Fibroblast of gingiva (primary cell): ENCODE data around the gene SHCBP1L.

Experiments
- DNase-seq: peaks from one replicate; pipeline ENCODE4 v3.0.0-alpha.2; 2011; ENCODE audit warnings: low read depth

SHCBP1L gene

GRCh38 chr1:182952677-182953444 lies at the start of gene SHCBP1L:
TSS of gene SHCBP1L (minus strand) at chr1:182953166. CDS start at chr1:182953133, 33 bp downstream.
- DNase-seq, result no peak

GRCh38 chr1:183002267-183002666 lies 49.3 kb upstream of the SHCBP1L start:
- no peak for DNase-seq

GRCh38 chr1:183000167-183000962 lies 47.4 kb upstream of the SHCBP1L start:
- DNase-seq, result no peak

DNA sequence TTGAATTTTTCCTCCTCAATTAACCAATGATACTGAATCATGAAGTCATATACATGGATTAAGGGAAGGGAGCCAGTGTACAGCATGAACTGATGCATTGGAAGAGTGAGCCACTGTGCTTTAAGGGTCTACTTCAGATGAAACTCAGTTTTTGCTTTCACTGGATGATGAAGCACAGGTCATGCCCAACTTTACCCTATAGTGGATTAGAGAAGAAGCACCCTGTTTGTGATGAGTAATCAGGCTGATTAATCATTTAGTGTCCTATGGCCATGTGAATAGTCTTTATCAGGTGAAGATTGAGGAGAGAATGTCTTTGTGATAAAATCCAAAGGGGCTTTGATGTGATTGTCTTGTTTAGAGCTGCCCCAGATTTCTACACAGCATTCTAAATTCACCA lies 45.5 kb upstream of the SHCBP1L start:
- no peak for DNase-seq

- DNase-seq, result no peak
Measured at GRCh38 chr1:182996816-182997215, 43.9 kb upstream of the SHCBP1L start.

DNA sequence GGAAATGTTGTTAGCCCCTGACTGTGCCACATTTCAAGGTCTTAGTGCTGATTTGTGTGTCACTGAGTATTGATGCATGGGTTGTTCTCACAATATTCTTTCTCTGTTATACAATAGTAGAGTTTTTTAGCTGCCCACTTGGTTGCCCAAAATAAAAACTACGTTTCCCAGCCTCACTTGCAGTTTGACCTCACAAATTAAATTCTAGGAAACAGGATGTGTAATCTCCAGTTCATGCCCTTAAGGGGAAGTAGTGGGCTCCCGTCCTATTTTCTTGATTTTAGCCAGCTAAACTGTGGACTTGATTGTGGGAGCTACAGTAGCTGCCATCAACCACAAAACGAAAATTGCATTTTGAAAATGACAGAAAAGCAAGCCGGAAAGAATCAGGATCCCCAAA lies 42.9 kb upstream of the SHCBP1L start:
- DNase-seq, result no peak

DNA sequence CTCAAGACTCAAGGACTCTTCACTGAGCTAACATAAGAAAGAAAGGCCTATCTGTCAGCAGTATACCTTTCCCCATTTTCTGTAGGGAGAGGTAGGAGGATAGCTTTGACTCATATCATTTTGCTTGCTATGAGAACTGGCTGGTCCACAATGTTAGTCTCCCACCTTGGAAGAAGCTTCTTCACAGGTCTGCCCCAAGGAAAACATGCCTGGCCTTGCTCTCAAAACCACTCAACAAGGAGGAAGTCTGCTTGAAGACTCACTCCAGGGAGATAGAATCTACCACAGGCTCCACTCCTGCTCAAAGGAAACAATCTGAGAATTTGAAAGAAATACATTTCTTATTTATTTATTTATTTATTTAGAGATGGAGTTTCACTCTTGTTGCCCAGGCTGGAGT lies 40.8 kb upstream of the SHCBP1L start:
- no peak for DNase-seq

- peak; percentile 41 for DNase-seq
Measured at GRCh38 chr1:182990413-182991144, 37.6 kb upstream of the SHCBP1L start.

- no peak for DNase-seq
Measured at GRCh38 chr1:182985876-182986275, 32.9 kb upstream of the SHCBP1L start.

GRCh38 chr1:182984621-182985020 lies 31.7 kb upstream of the SHCBP1L start:
- DNase-seq, result no peak

DNA sequence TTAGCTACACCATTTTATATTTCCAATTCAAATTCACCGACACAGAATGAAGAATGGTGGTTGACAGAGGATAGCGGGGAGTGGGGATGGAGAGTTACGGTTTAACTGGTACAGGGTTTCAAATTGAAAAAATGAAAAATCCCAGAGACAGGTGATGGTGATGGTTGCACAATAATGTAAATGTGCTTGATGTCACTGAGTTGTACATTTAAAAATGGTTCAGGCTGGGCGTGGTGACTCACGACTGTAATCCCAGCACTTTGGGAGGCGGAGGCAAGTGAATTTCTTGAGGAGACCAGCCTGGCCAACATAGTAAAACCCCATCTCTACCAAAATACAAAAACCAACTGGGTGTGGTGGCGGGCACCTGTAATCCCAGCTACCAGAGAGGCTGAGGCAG lies 31.2 kb upstream of the SHCBP1L start:
- no peak for DNase-seq

DNA sequence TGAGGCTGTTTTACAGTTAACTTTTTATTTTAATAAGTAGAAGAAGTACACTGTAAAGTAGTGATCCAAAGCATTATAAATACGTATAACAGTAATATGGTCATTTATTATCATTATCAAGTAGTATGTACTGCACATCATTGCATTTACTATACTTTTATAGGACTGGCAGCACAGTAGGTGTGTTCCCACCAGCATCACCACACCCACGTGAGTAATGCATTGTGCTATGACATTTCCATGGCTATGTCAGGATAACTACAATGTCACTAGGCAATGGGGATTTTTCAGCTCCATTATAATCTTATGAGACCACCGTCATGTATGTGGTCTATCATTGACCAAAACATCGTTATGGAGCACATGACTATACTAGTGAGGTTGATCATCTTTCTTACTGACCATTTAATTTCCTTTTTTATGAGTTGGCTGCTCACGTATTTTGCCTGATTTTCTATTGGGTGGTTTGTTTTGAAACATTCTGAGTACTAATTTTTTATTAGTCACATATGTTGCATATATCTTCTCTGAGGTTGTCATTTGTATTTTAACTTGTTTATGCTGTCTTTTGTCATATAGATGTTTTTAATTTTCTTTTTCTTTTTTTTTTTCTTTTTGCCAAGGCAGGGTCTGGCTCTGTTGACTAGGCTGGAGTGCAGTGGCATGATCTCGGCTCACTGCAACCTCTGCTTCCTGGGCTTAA lies 25.3 kb upstream of the SHCBP1L start:
- DNase-seq, result no peak

DNA sequence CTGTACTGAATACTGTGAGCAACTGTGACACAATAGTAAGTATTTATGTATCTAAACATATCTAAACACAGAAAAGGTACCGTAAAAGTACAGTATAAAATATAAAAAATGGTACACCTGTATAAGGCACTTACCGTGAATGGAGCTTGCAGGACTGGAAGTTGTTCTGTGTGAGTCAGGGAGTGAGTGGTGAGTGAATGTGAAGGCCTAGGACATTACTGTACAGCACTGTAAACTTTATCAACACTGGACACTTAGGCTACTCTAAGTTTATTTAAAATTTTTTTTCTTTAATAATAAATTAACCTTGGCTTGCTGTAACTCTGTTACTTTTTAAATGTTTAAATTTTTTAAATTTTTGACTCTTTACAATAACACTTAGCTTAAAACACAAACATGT lies 24.5 kb upstream of the SHCBP1L start:
- DNase-seq, result no peak

DNA sequence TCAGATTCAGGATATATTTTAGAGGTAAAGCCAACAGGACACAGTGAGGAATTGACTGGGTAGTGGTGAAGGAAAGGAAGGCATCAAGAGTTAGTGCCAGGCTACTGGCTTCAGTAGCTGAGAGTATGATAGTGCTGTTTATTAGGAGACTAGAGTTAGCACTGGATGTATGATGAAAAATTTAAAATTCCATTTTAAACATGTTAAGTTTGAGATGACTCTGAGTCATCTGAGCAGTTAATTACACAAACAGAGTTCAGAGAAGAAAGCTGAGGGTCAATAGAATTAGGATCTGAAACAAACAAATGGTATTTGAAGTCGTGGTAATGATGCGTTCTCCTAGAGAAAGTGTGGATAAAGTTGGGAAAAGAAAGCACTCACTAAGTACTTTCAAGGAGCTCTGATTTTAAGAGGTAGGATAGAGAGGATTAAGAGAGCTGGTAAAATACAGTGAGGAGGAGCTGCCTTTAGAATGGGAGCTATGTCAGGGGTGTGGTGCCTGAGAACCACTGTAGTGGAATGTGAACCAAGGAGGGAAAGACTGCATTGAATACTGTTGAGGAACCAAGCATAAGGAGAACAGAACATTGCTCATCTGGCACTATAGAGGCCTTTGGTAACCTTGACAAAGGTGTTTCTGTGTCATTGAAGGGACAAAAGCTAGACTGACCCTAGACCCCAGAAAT lies 21.7 kb upstream of the SHCBP1L start:
- no peak for DNase-seq

DNA sequence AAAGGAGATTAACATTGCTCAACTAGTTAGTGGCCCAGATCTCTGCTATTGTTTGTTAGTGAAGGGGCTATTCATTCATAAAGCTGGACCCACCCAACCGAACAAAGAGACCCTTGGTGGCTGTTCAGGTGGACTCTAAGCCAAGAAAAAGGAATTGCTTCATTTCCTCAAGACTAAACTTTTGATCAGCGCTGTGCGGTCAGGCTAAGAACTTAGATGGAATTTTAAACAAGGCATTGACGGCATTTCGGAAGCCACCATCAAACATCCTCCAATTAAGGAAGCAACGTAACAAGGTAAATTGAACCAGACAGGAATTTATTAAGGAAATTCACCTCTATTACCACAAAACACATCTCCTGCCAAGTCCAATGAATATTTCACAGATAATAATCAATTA lies 19.9 kb upstream of the SHCBP1L start:
- no peak for DNase-seq

DNA sequence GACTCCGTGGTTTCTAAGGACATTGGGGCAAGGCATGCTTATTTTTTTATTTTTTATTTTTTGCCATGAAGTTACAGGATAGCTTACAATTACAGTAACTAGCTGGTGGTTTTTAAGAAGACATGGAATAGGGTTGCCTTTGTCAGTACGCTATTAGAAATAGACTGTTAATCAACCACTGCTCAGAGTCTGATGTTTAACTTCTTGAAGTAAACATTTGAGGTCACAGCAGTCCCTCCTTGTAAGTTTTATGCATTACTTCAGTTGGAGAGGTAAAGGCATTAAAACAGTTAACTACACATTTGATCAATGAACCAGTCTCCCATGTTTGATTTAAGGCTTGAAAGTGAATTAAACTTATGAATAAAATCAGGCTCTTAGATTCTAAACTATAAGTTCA lies 19.3 kb upstream of the SHCBP1L start:
- DNase-seq, result no peak

DNA sequence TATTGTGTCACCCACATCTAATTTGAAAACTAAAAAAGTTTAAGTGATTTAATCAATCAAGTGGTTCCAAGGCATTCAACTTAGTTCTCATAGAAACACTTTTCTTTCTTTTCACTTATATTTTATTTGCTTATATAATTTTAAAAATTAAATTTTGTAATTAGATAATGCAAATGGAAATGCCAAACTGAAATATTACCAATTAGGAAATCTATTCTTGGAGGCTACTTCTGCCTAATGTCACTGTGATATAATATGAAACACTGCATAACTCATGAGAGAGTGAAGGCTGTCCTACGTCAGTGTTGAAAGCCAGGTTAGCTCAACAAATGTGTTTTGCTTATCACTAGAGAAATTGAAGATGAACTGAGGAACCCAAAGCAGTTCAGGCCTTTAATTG lies 18.3 kb upstream of the SHCBP1L start:
- no peak for DNase-seq

DNA sequence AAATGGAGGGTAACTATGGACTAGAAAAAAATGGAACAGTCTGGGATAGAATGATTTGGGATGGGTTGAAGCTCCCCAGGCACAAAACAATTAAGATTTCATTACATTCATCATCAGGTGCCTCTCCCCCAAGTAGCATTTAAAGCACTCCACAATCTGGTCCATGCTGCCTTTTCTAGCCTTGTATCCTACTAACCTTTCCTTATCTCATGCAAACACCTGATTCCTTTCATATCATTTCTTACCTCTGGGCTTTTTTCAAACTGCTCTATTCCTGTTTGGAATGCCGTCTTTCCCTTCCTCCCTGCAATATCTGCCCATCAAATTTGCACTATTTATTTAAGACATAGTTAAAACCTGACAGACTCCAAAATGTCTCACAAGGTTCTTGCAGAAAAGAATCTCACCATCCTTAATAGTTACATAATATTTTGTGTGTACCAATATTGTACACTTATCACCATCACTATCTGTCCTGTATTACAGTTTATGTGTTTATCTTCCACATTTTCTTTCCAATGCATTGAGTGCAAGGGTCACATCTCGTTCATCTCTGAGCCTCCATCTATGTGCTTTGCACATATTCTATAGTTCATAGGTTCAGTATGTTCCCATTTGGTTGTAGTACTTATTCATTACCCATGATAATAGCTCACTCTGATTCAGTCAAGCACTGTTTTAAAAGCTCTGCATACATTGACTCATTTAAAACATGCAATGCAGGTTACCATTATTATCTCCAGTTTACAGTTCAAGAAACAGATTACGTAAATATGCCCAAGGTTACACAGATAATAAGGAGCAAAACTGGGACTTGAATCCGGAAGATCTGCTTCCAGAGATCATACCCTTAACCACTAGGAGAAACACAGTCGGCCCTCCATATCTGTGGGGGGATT lies 16.1 kb upstream of the SHCBP1L start:
- DNase-seq, result no peak

GRCh38 chr1:182968151-182968741 lies 15.3 kb upstream of the SHCBP1L start:
- DNase-seq, result no peak

DNA sequence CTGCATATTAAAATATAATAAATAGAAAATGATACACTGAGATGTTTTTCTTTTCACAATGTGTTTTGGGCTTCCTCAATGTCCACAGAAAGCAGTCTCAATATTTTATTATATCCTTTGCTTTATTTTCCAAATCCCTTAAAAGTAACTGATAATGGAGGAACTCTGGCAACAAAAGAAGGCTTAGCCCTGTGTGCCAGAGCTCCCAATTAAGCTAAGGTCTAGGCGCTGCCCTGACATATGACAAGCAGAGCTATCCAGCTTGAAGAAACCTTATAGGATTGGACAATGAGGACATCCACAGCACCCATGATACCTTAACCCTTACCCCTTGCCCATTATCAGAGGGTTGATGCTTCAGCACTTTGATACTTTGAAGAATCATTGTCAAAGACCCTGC lies 12.9 kb upstream of the SHCBP1L start:
- no peak for DNase-seq
